DND-41 (cell line): ENCODE results near the gene PTH2R.
"Not testable (repeated sequence)": the region's sequence is repeated elsewhere in the genome, so short reads cannot be mapped to it uniquely, and the experiment has no call there.

ENCODE experiments used
- ATAC-seq: fragments of 200-7000 bp; cut with Tn5 transposase; 3 replicates; pipeline ENCODE4 v1.9.1; 2021; ENCODE audit warnings: low read depth; ENCODE audit not compliant: insufficient read depth
- DNase-seq: peaks from one replicate; pipeline ENCODE4 v3.0.0-alpha.2; 2020
- H2AFZ ChIP-seq: 2 replicates; pipeline ENCODE4 v1.6.0; 2012; ENCODE audit warnings: low read depth, low read length
- H3K27ac ChIP-seq: 2 replicates; pipeline ENCODE4 v1.5.1; 2012; ENCODE audit warnings: low read length, inconsistent platforms
- H3K27me3 ChIP-seq: fragments of 200-600 bp; sonication (generic); 2 replicates; pipeline ENCODE4 v1.6.0; 2012; ENCODE audit warnings: low read length, mild to moderate bottlenecking, inconsistent platforms; ENCODE audit not compliant: insufficient read depth, poor library complexity
- H3K36me3 ChIP-seq: 2 replicates; pipeline ENCODE4 v1.5.1; 2012; ENCODE audit warnings: low read length, inconsistent platforms; ENCODE audit not compliant: insufficient read depth
- H3K4me1 ChIP-seq: 2 replicates; pipeline ENCODE4 v1.5.1; 2012; ENCODE audit warnings: mild to moderate bottlenecking, low read length; ENCODE audit not compliant: insufficient read depth
- H3K4me2 ChIP-seq: 2 replicates; pipeline ENCODE4 v1.6.0; 2012; ENCODE audit warnings: mild to moderate bottlenecking, moderate library complexity, low read length, inconsistent platforms; ENCODE audit not compliant: insufficient read depth
- H3K4me3 ChIP-seq, 2 experiments: fragments of 200-600 bp in 1 of 2; shearing (Covaris generic) in 1 of 2; 2 replicates each; pipeline ENCODE4 v1.5.1; 2012 to 2016; ENCODE audit warnings: inconsistent platforms in 2 of 2, low read length in 2 of 2, mild to moderate bottlenecking in 2 of 2, low read depth in 1 of 2, moderate library complexity in 1 of 2
- H3K79me2 ChIP-seq: 2 replicates; pipeline ENCODE4 v1.6.0; 2012; ENCODE audit warnings: low read length, inconsistent platforms; ENCODE audit not compliant: insufficient read depth
- H3K9ac ChIP-seq: 2 replicates; pipeline ENCODE4 v1.6.0; 2012; ENCODE audit warnings: low read depth, mild to moderate bottlenecking, inconsistent platforms, low read length, moderate library complexity
- H3K9me3 ChIP-seq: 2 replicates; pipeline ENCODE4 v1.5.1; 2012; ENCODE audit warnings: low read length, moderate library complexity, mild to moderate bottlenecking, inconsistent platforms; ENCODE audit not compliant: insufficient read depth, severe bottlenecking
- H4K20me1 ChIP-seq: 2 replicates; pipeline ENCODE4 v1.6.0; 2012; ENCODE audit warnings: low read length; ENCODE audit not compliant: insufficient read depth
- EZH2 ChIP-seq: IDR thresholded peaks from 3 replicates; pipeline ENCODE4 v1.6.1; 2012; ENCODE audit warnings: borderline replicate concordance, low read depth, mild to moderate bottlenecking, moderate library complexity, low read length, inconsistent platforms; ENCODE audit not compliant: severe bottlenecking
- TF ChIP-seq, protein P1 (sequence below): IDR thresholded peaks from 2 replicates; pipeline ENCODE4 v1.5.1; 2012; ENCODE audit warnings: borderline replicate concordance, low read length, moderate library complexity, mild to moderate bottlenecking; ENCODE audit not compliant: poor library complexity, severe bottlenecking; ENCODE audit errors: extremely low read depth

Gene PTH2R

DNA sequence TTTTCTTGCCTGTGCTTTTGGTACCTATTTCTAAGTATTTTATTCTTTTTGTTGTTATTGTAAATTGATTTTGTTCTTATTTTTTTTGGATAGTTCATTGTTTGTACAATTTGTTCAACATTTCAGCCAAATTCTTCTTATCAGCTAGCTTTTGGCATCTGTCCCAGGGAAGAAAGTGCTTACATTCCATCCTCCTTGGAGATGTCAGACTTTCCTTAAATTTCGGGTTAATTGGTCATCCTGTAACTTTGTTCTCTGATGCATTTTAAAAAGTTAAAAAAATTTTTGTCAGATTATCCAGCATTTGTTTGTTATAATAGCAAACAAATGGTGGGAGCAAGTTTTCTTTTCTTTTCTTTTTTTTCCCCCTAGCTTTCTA, 60.3 kb downstream of the PTH2R start:
- Histone ChIP-seq H2AFZ (no peak overlapping the region), H4K20me1 (no peaks in the 10 kb centered on the region), H3K4me3 (no peak overlapping the region), H3K9me3 (no peaks in the 10 kb centered on the region), H3K9ac (no peak overlapping the region), H3K27ac (no peak overlapping the region), H3K36me3 (no peaks in the 10 kb centered on the region), H3K79me2 (no peaks in the 10 kb centered on the region), H3K27me3 (no peaks in the 10 kb centered on the region), H3K4me1 (no peaks in the 10 kb centered on the region), H3K4me2 (no peak overlapping the region)
- no peak for DNase-seq
- ATAC-seq: no peak
- no peak for TF ChIP-seq EZH2
- TF ChIP-seq, protein P1, sequence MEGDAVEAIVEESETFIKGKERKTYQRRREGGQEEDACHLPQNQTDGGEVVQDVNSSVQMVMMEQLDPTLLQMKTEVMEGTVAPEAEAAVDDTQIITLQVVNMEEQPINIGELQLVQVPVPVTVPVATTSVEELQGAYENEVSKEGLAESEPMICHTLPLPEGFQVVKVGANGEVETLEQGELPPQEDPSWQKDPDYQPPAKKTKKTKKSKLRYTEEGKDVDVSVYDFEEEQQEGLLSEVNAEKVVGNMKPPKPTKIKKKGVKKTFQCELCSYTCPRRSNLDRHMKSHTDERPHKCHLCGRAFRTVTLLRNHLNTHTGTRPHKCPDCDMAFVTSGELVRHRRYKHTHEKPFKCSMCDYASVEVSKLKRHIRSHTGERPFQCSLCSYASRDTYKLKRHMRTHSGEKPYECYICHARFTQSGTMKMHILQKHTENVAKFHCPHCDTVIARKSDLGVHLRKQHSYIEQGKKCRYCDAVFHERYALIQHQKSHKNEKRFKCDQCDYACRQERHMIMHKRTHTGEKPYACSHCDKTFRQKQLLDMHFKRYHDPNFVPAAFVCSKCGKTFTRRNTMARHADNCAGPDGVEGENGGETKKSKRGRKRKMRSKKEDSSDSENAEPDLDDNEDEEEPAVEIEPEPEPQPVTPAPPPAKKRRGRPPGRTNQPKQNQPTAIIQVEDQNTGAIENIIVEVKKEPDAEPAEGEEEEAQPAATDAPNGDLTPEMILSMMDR: no peak

DNA sequence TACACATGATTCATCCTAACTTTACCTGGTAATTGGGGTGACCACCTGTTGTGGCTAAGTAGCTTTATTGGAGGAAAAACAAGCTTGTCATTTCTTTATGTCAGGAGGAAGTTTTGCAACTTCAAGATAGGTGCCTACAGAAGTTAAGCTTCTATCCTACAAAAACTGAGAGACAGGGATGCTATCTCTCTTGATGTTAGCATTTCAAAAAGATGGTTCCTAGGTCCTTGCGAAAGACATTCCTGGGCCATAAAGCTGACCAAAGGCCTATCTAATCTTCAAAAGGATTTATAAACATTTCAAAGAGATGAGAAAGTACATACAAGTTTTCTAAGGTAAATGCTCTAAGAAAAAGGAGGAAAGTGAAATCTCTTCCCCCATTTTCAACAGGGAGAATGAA, 61.0 kb downstream of the PTH2R start:
- H3K9me3 ChIP-seq: no peaks in the 10 kb centered on the region
- no peaks in the 10 kb centered on the region for H3K27me3 ChIP-seq
- no peak for TF ChIP-seq EZH2
- TF ChIP-seq, protein P1: no peak
- no peaks in the 10 kb centered on the region for H3K36me3 ChIP-seq
- DNase-seq (no peak), ATAC-seq (no peak)
- no peaks in the 10 kb centered on the region for H3K4me1 ChIP-seq
- no peak overlapping the region for H2AFZ ChIP-seq
- H4K20me1 ChIP-seq: no peaks in the 10 kb centered on the region
- H3K27ac ChIP-seq: no peak overlapping the region
- no peak overlapping the region for H3K4me2 ChIP-seq
- no peak overlapping the region for H3K4me3 ChIP-seq
- H3K9ac ChIP-seq: no peak overlapping the region
- no peaks in the 10 kb centered on the region for H3K79me2 ChIP-seq

DNA sequence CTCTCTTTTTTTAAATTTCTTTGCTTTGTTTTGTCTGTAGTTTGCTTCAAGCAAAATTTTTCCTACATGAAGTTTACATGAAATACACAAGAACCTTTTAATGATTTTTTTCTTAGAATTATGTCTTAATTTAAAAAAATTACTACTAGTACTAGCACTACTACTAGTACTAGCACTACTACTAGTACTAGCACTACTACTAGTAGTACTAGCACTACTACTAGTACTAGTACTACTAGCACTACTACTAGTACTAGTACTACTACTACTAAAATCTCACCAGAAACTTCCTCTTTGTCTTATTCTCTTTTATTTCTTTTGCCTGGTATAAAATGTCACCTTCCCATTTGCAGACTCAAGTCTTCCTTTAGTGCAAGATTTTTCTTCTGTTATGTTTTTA, 71.1 kb downstream of the PTH2R start:
- Histone ChIP-seq H3K79me2 (no peaks in the 10 kb centered on the region), H3K36me3 (no peaks in the 10 kb centered on the region), H3K9ac (no peak overlapping the region), H3K27ac (no peak overlapping the region), H3K27me3 (no peaks in the 10 kb centered on the region), H3K4me2 (no peak overlapping the region), H3K4me3 (no peak overlapping the region), H3K9me3 (no peaks in the 10 kb centered on the region), H2AFZ (no peak overlapping the region), H3K4me1 (no peaks in the 10 kb centered on the region), H4K20me1 (no peaks in the 10 kb centered on the region)
- DNase-seq: no peak
- ATAC-seq: no peak
- TF ChIP-seq, protein P1: no peak
- TF ChIP-seq EZH2: no peak

DNA sequence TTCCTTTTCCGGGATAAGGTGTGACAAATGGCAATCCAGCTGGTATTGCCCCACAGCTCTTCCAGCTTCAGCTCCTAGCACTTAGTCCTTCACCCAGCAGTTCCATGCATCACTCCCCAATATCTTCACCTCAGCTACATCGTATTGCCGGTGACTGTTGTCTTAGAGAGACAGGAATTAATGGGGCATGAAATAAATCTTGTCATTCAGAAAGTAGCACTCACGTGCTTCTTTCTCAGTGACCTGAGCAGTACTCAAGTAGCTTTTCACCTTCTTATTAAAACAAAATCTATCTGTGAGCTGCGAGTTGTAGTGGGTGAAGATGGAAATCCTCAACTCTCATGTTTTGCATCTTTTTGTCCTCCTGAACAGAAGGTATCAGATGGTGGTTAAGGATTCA, 72.8 kb downstream of the PTH2R start:
- no peak for DNase-seq
- no peaks in the 10 kb centered on the region for H3K79me2 ChIP-seq
- no peak for TF ChIP-seq EZH2
- TF ChIP-seq, protein P1: no peak
- no peak overlapping the region for H3K4me2 ChIP-seq
- no peak overlapping the region for H3K27ac ChIP-seq
- ATAC-seq: no peak
- H3K27me3 ChIP-seq: no peaks in the 10 kb centered on the region
- H2AFZ ChIP-seq: no peak overlapping the region
- H3K4me3 ChIP-seq: no peak overlapping the region
- H3K36me3 ChIP-seq: no peaks in the 10 kb centered on the region
- no peak overlapping the region for H3K9ac ChIP-seq
- H3K9me3 ChIP-seq: no peaks in the 10 kb centered on the region
- H3K4me1 ChIP-seq: no peaks in the 10 kb centered on the region
- no peaks in the 10 kb centered on the region for H4K20me1 ChIP-seq

DNA sequence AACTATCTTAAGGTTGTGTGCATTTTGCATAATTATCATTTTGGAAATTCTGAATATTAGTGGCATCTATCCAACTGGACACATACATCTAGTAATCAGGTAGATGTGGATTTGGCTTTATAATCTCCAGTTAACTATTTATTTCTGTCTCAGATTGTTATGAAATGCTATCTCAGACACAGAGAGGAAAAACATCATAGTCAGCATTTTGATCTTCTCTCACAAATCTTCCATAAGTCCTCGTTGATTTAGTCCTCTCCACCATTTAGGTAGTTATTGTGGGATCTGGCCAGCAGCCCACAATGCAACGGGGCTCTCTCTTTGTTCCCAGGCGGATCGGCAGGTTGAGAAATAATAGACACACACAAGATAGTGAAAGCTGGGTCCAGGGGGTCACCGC, 75.4 kb downstream of the PTH2R start:
- H3K4me2 ChIP-seq, H3K9ac ChIP-seq, H3K27ac ChIP-seq, H3K27me3 ChIP-seq, DNase-seq, H2AFZ ChIP-seq, H4K20me1 ChIP-seq, H3K79me2 ChIP-seq, H3K36me3 ChIP-seq, H3K4me3 ChIP-seq, H3K9me3 ChIP-seq, H3K4me1 ChIP-seq, ATAC-seq: not testable (repeated sequence)
